Diencephalon (tissue), 1 donor: ENCODE measurements around the gene CALCOCO1. TPM values are rescaled to one million over a fixed set of nuclear protein-coding genes. Genes with fewer than 3 reads are reported as not detected.

Experiments
- total RNA-seq: library from RNA; depleted of rRNA; stranded (reverse); fragments of >200 nt; gene quantifications from one replicate; pipeline ENCODE4 v1.2.3, GENCODE V29; 2014

Gene CALCOCO1
- 66.9 TPM for total RNA-seq

GRCh38 chr12:53727310-53728041 is at the start of gene CALCOCO1:
CALCOCO1 (minus strand) TSS chr12:53727452; CDS start chr12:53725242, 2,210 bp downstream.

GRCh38 chr12:53751336-53752191 is 24.3 kb upstream of the CALCOCO1 start, which contains the start of gene CISTR:
CISTR (minus strand) TSS chr12:53751979.

GRCh38 chr12:53675701-53676607 is 51.3 kb downstream of the CALCOCO1 start, which contains the start of gene ATP5MC2:
ATP5MC2 (minus strand) TSS chr12:53676083; CDS start chr12:53672614, 3,469 bp downstream.

Other genes with a start within 250 kb of the CALCOCO1 start
- 32.5 TPM for gene MAP3K12, start 228.0 kb downstream of the CALCOCO1 start, total RNA-seq
- 24.7 TPM for gene TARBP2, start 226.2 kb downstream of the CALCOCO1 start, total RNA-seq
- 1.2 TPM for gene NPFF, start 220.0 kb downstream of the CALCOCO1 start, total RNA-seq
- 8.1 TPM for gene ATF7, start 101.1 kb downstream of the CALCOCO1 start, total RNA-seq
- 85.1 TPM for gene ATP5MC2, start 51.4 kb downstream of the CALCOCO1 start, total RNA-seq
- gene CISTR, start 24.5 kb upstream of the CALCOCO1 start, total RNA-seq = not detected
- gene HOXC13, start 211.4 kb upstream of the CALCOCO1 start, total RNA-seq = not detected
- gene HOXC12, start 227.5 kb upstream of the CALCOCO1 start, total RNA-seq = not detected
- gene HOXC11, start 245.7 kb upstream of the CALCOCO1 start, total RNA-seq = not detected
- gene HOTAIR, start 247.5 kb upstream of the CALCOCO1 start, total RNA-seq = not detected